ENCODE data around the gene GALNT2. TPM values are rescaled to one million over a fixed set of nuclear protein-coding genes. Genes with fewer than 3 reads are reported as not detected.

The GALNT2 gene
- total and polyA plus RNA-seq, 2 of the 4 experiments (the other 2 are of a cell fraction): 50.4 to 189 TPM

- no TSS peak for BruUV-seq (replicated peaks)
- peak overlapping the region; percentile 61 for H3K9ac ChIP-seq (ENCODE audit: low read depth, low read length)
- peaks cover 1% of the 10 kb centered on the region; the same call in 1 of the 2 replicates for H3K36me3 ChIP-seq (ENCODE audit: control insufficient read depth, insufficient read depth, low read length)
- H4K8ac ChIP-seq (ENCODE audit: low read depth in 2 of 2, low read length in 2 of 2): peak overlapping the region; percentile 10 to 57
- H2BK5ac ChIP-seq (ENCODE audit: low read depth, low read length, poor library complexity, severe bottlenecking): peak overlapping the region; percentile 81
- DNase-seq (peak; percentile 99), ATAC-seq (ENCODE audit: low read depth) (peak; percentile 76)
- peak overlapping the region; percentile 75 for H2BK120ac ChIP-seq (ENCODE audit: low read depth, low read length)
- H3K4me1 ChIP-seq (ENCODE audit: control insufficient read depth, insufficient read depth, low read length): peaks cover 25% of the 10 kb centered on the region
- ChIA-PET CTCF (interaction anchor here (0.8 kb wide), 1 partner anchor 10 kb away, joined by 3 read pairs; no protein-coding TSS in a partner anchor), POLR2A (ENCODE audit: unreplicated experiment) (no interaction called here)
- peak overlapping the region; percentile 64 for H3K14ac ChIP-seq (replicated peaks; ENCODE audit: low read depth, low read length)
- H3K23ac ChIP-seq (ENCODE audit: low read depth, low read length): peak overlapping the region; percentile 78
- peak overlapping the region; percentile 34 for H3K4me3 ChIP-seq (ENCODE audit: insufficient read depth, low read depth, low read length)
- H3K27ac ChIP-seq (ENCODE audit: insufficient read depth, low read length): peak overlapping the region; percentile 75
- peak overlapping the region; percentile 83 for H3K4ac ChIP-seq (ENCODE audit: low read depth, low read length)
- peaks cover 27% of the 10 kb centered on the region for H3K9me1 ChIP-seq (ENCODE audit: insufficient read depth, low read length)
- dilution Hi-C loops (cut with HindIII; ENCODE audit: low sequenced_read_pairs, unreplicated experiment): no loop called here
- H3K56ac ChIP-seq (ENCODE audit: extremely low read depth, insufficient read depth, low read length): peak overlapping the region; percentile 67
- H2BK20ac ChIP-seq (ENCODE audit: low read depth, low read length): peak overlapping the region; percentile 47
- intact Hi-C loops (cut with micrococcal nuclease): loop anchor here (1.0 kb wide), 1 partner anchor 27 kb away; no protein-coding TSS in a partner anchor
- peak overlapping the region; percentile 82 for H3K4me2 ChIP-seq (ENCODE audit: low read depth, low read length)
- H3K9me3 ChIP-seq (ENCODE audit: control insufficient read depth, insufficient read depth, low read length): no peaks in the 10 kb centered on the region
- H3K18ac ChIP-seq (ENCODE audit: low read depth, low read length): peak overlapping the region; percentile 38
- in situ Hi-C loops (cut with MboI; ENCODE audit: low sequenced_read_pairs): no loop called here
- H2AFZ ChIP-seq (replicated peaks; ENCODE audit: low read length, poor library complexity): peak overlapping the region; percentile 69
- H2BK15ac ChIP-seq (ENCODE audit: low read depth, low read length): peak overlapping the region; percentile 57; the same call in 2 of the 3 replicates
- no peaks in the 10 kb centered on the region for H3K27me3 ChIP-seq (ENCODE audit: control insufficient read depth, insufficient read depth, low read length)
- peak overlapping the region; percentile 56 for H2AK9ac ChIP-seq (replicated peaks; ENCODE audit: low read depth, low read length, poor library complexity)
- H3K79me1 ChIP-seq (ENCODE audit: low read depth in 1 of 2, low read length in 2 of 2): peaks cover 49 to 85% of the 10 kb centered on the region in 2 experiments
- H4K20me1 ChIP-seq (ENCODE audit: insufficient read depth, low read length): peaks cover 43% of the 10 kb centered on the region
- 20% methylated on average over 8 of the region's 17 CpGs; no CpG with 5 or more reads in 1 of the 2 experiments for WGBS, 2 experiments (ENCODE audit: extremely low coverage in 2 of 2, insufficient read length in 1 of 2)
- H4K91ac ChIP-seq (ENCODE audit: insufficient read depth, low read depth, low read length): peak overlapping the region; percentile 84; the same call in 1 of the 2 replicates
- peak overlapping the region; percentile 84 for H2AK5ac ChIP-seq (ENCODE audit: low read depth, low read length)
- 0 out of 2 replicates have a peak overlapping the region, but pooled peaks have one; percentile 6 for H4K5ac ChIP-seq (ENCODE audit: low read depth, low read length)
- TF ChIP-seq FOS (IDR thresholded peaks at IDR 0.05; ENCODE audit: low read depth, low read length) (peak; percentile 98), BHLHE40 (IDR thresholded peaks at IDR 0.05; ENCODE audit: low read depth, low read length) (peak; percentile 79), CTCF (conservative IDR thresholded peaks at IDR 0.05; ENCODE audit: low read depth, low read length) (no peak), MAZ (IDR thresholded peaks at IDR 0.05; ENCODE audit: borderline replicate concordance, low read depth, low read length) (no peak; the same call in 1 of the 2 replicates), CHD1 (IDR thresholded peaks at IDR 0.05; ENCODE audit: low read depth, low read length) (no peak; the same call in 1 of the 2 replicates), RCOR1 (IDR thresholded peaks at IDR 0.05; ENCODE audit: insufficient replicate concordance, low read length) (peak; percentile 80), NFE2L2 (IDR thresholded peaks at IDR 0.05; ENCODE audit: low read depth, low read length) (no peak), MAFK (IDR thresholded peaks at IDR 0.05; ENCODE audit: low read depth, low read length) (no peak; the same call in 1 of the 2 replicates), RFX5 (IDR thresholded peaks at IDR 0.05; ENCODE audit: low read depth, low read length) (no peak), MXI1 (IDR thresholded peaks at IDR 0.05; ENCODE audit: borderline replicate concordance, low read depth, low read length) (no peak), RAD21 (IDR thresholded peaks at IDR 0.05; ENCODE audit: low read length) (peak; percentile 1; the same call in 1 of the 2 replicates), SMC3 (IDR thresholded peaks at IDR 0.05; ENCODE audit: low read depth, low read length) (0 out of 2 replicates have a peak, but pooled peaks have one; percentile 3), CEBPB (IDR thresholded peaks at IDR 0.05; ENCODE audit: low read depth, low read length) (peak; percentile 54; the same call in 1 of the 2 replicates), POLR2A (IDR thresholded peaks at IDR 0.05; ENCODE audit: low read depth, low read length) (peak; percentile 71; the same call in 1 of the 2 replicates)
- TF ChIP-seq, protein P1, sequence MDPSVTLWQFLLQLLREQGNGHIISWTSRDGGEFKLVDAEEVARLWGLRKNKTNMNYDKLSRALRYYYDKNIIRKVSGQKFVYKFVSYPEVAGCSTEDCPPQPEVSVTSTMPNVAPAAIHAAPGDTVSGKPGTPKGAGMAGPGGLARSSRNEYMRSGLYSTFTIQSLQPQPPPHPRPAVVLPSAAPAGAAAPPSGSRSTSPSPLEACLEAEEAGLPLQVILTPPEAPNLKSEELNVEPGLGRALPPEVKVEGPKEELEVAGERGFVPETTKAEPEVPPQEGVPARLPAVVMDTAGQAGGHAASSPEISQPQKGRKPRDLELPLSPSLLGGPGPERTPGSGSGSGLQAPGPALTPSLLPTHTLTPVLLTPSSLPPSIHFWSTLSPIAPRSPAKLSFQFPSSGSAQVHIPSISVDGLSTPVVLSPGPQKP (IDR thresholded peaks at IDR 0.05; ENCODE audit: borderline replicate concordance, low read depth, low read length): no peak
Observed at GRCh38 chr1:230113593-230114236, 46.7 kb downstream of the GALNT2 start.

Data from IMR-90 (cell line).